GM18873 (cell line): ENCODE results near the gene FXYD6.
"Not testable (repeated sequence)": the region's sequence is repeated elsewhere in the genome, so short reads cannot be mapped to it uniquely, and the experiment has no call there.

ENCODE experiments used
- ATAC-seq: cut with Tn5 transposase; IDR thresholded peaks from one replicate; pipeline ENCODE4 v1.9.1; 2021; ENCODE audit warnings: mild to moderate bottlenecking, moderate library complexity, moderate number of reproducible peaks; ENCODE audit not compliant: unreplicated experiment, low FRiP score

The FXYD6 gene

GRCh38 chr11:117871784-117872183 is 4.7 kb downstream of the FXYD6 start:
- no peak for ATAC-seq

- ATAC-seq: no peak
Observed at GRCh38 chr11:117871160-117871559, 5.3 kb downstream of the FXYD6 start.

- ATAC-seq: no peak
Observed at GRCh38 chr11:117870103-117870952, 6.1 kb downstream of the FXYD6 start.

DNA sequence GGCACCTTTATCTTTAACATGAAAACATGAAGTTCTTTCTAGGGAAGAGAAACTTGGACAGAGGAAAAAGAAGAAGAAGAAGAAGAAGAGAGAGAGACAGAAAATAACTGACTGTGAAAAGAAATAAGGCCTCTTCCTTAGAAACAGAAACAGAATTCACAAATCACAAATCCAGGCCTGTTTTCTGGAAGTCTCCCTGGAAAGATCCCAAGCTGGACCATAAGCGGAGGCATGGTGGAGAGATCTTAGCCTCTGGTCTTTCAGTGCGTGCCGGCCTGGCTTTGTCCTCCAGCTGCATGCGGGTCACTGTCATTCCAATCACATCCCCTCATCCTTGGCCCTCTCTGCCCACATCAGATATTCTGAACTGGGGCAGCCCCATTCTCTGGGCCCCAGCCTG is 6.9 kb downstream of the FXYD6 start:
- no peak for ATAC-seq

- no peak for ATAC-seq
Observed at GRCh38 chr11:117868815-117869561, 7.5 kb downstream of the FXYD6 start.

GRCh38 chr11:117868088-117868487 is 8.4 kb downstream of the FXYD6 start:
- no peak for ATAC-seq

DNA sequence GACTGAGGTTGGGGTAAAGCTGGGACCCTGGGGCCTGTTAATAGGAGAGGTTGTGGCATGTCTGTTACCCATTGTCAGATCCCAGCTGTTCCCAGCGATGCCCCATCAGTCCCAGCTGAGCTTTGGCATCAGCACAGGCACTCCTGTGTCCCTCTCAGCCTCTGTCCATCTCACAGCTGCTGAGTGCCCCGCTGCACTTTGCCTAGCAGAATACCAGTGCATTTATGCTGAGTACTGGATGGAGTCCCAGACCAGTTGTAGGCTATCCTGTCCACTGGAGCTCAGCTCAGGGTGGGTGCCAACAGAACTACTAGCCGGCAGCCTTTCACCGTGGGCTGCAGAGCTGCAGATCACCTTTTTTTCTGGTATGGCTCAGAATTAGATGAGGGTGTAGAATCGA is 9.9 kb downstream of the FXYD6 start:
- no peak for ATAC-seq

- ATAC-seq: not testable (repeated sequence)
Observed at GRCh38 chr11:117865546-117865945, 10.9 kb downstream of the FXYD6 start.

GRCh38 chr11:117863383-117863782 is 13.1 kb downstream of the FXYD6 start:
- no peak for ATAC-seq

DNA sequence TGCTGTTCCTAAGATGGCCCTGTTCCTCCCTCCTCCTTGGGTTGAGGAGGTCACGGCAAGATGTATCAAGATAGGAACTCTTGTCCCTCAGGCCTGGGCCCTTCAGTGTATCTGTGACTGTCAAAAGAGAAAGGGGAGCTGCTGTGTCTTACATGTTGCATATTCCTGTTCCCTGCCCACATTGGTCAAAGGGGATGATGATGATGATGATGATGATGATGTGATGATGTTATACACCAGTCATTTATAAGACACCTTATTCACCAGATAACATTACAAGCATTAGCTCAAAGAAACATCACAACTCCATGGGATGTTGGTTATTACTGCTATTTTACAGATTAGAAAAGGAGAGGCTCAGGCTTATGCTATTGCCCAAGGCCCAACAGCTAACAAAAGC is 13.7 kb downstream of the FXYD6 start:
- no peak for ATAC-seq

DNA sequence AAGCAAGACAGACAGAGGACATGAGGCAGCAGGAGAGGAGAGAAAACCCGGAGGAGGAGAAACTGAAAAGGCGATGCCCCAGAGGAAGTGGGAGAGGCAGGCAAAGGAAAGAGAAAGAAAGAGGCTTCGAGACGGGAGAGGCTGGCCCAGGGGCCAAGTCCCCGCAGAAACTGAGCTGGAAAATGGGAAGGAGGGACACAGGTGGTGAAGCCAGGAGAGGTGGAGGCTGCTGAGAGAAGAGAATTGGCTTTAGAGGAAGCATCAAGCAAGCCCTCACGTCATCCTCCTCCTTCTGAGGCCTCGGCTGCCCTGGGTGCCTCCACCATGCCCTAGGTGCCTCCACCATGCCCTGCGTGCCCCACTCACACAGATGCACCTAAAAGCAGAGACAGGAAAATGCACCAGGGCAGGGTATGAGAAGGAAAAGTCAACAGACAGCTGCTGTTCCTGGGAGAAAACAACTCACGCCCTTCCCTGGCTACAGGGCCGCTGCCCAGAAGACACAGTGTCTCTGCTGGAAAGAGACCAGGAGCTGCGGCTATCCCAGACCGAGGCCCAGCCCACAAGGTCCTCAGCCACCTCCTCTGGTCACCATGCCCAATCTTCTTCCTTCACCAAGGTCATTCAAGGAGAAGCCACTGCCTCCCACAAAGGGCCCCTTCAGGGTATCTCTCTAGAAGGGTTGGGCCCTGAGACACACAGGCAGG is 14.3 kb downstream of the FXYD6 start:
- no peak for ATAC-seq

- no peak for ATAC-seq
Observed at GRCh38 chr11:117861151-117862018, 15.1 kb downstream of the FXYD6 start.

DNA sequence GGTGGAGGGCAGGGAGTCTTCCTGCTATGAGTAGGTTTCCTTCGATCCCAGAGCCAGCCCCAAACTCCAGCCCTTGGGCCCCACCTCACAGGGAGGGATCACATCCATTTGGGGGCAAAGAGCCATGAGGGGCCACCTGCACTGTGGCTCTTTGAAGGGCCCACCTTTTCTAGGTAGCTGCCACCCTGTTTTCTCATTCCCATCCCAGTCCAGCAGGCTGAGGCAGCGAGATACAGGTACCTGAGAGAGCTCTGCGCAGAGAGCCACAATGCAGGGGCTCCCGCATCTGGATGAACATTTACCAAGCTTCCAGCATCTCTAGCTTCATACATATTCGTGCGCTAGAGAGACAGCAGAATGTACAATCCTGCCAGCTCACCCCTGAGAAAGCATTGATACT is 16.3 kb downstream of the FXYD6 start:
- ATAC-seq: no peak

DNA sequence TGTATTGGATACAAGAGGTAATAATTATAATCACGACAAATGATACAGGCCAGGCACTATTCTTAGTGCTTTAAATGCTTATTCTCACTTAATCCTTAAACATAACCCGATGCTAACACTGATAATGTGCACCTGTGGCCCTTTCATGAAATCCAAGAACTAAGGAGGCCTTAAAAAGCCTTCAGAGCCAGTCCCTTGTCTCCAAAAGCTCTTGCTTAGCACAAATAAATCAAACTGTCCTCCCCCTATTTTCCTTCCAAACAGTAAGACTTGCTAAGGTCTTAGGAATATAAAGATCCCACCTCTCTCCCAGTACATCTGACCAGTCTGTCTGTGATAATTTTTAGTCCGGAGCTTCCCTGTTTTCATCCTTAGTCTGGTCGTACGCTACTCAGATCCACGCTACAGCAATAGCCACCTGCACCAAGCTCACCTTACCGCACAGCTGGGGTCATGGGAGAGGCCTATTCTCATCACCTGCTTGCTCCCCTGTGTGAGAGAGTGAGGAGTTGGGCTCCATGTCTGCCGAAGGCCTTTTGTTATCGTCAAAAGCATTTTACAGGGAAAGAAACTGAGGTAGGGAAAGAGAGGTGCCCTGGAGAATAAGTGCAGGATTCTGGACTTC is 16.9 kb downstream of the FXYD6 start:
- ATAC-seq: no peak

- no peak for ATAC-seq
Observed at GRCh38 chr11:117859061-117859460, 17.4 kb downstream of the FXYD6 start.

- ATAC-seq: no peak
Observed at GRCh38 chr11:117857734-117858414, 18.6 kb downstream of the FXYD6 start.

DNA sequence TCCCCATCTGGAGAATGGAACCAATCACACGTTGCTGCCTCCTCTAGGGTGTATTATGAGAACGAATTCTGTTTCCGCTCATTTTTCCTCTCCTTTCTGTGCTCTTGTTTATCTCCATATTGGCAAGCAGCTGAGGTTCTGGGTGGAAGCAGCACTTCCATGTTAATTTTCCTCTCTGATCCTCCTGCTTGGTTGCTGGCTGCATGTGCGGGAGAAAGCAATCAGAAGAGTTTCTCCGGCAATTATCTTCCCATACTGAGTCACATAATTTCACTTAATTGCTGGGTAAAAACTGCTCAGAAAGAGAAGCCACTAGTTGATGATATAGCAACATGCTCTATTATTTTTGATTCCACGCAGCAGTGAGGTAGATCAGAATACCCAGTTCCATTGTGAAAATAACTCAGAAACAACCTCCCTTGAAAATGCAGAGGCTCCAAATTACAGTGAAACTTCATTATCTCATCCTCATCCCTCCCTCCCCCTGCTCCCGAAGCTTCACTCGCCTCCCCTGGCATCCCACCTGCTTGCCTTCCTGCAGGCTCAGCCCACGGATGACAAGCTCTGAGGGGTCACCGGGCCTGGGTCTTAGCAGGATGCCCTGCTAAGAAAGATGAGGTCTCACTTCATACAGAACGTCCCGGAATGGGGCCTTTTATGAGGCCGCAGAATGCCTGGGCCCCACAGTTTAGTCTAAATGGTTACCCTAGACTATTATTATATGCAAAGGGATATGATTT is 20.4 kb downstream of the FXYD6 start:
- ATAC-seq: no peak

DNA sequence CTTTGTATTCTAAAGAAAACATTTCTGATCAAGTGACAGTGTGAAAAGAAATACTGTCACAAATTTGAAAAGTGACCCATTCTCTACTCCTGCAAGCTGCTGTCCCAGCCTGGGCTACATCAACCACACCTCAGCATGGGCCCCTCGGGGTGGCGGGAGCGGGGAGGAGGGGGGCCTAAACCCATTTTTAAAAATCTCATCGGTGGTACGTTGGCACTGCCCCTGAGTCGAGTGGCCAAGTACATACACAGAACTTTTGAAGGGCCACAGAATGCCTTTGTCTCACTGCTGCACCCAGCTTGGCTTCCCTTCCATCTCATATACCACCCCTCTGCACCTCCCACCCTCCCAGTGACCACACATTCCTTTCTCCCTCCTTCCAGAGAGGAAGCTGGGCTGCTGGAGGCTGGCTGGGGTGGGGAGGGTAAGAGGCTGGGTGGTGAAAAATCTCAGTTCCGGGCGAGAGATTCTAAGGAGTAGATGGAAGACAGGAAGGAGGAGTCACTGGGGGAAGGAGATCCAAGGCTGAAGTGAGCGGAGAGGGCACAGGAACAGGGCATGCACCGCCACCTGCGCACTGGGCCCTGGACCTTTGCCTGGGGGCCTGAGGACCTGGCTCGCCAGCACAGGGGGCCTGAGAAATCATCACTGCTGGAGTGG is 21.1 kb downstream of the FXYD6 start:
- ATAC-seq: no peak
